Endothelial cell of umbilical vein (primary cell): Measurements from ENCODE around the gene NCKAP5. TPM values are rescaled to one million over a fixed set of nuclear protein-coding genes. Genes with fewer than 3 reads are reported as not detected.

Experiments
- BruUV-seq: library from RNA; stranded (reverse); fragments of 400-500 nt; replicated peaks from 2 replicates; lab custom pipeline; 2021; lab: Mats Ljungman, UMichigan
- CTCF ChIA-PET: fragments of 300-600, 350-600 bp; sonication (Branson Sonifier 250); formaldehyde crosslinking; loops from one replicate; lab custom pipeline; 2021; ENCODE audit warnings: antibody characterized with exemption, inconsistent platforms; lab: Charles Lee
- POLR2A ChIA-PET: fragments of 300-600, 350-600 bp; sonication (Branson Sonifier 250); formaldehyde crosslinking; loops from one replicate; lab custom pipeline; 2021; ENCODE audit warnings: antibody characterized with exemption, inconsistent platforms; lab: Charles Lee
- DNase-seq: peaks from one replicate; pipeline ENCODE4 v3.0.0-alpha.2; 2011; ENCODE audit warnings: low read depth, low spot score
- FAIRE-seq: peaks from 2 replicates; lab custom pipeline; 2011; peaks lifted over from hg19 to GRCh38; lab: Jason Lieb, UNC
- H2AFZ ChIP-seq: 2 replicates; pipeline ENCODE4 v1.6.0; 2012; ENCODE audit warnings: low read depth, low read length, control low read depth, inconsistent platforms
- H3K27ac ChIP-seq: 2 replicates; pipeline ENCODE4 v1.5.1; 2011; ENCODE audit warnings: low read depth, mild to moderate bottlenecking, control low read depth, low read length, moderate library complexity; ENCODE audit not compliant: insufficient read depth
- H3K27me3 ChIP-seq, 2 experiments: 2 replicates each; pipeline versions ENCODE4 v1.6.0 to v1.6.1; 2011; ENCODE audit warnings: low read length in 2 of 2, mixed read lengths in 1 of 2; ENCODE audit not compliant: control insufficient read depth in 2 of 2, insufficient read depth in 2 of 2
- H3K36me3 ChIP-seq, 2 experiments: 2 replicates in 1 of 2; 3 replicates in 1 of 2; pipeline ENCODE4 v1.5.1; 2011; ENCODE audit warnings: low read length in 2 of 2, mild to moderate bottlenecking in 1 of 2, moderate library complexity in 1 of 2; ENCODE audit not compliant: control insufficient read depth in 2 of 2, insufficient read depth in 2 of 2; ENCODE audit errors: extremely low read depth in 1 of 2
- H3K4me1 ChIP-seq: 3 replicates; pipeline ENCODE4 v1.5.1; 2011; ENCODE audit warnings: mild to moderate bottlenecking, low read length; ENCODE audit not compliant: control insufficient read depth, insufficient read depth; ENCODE audit errors: extremely low read depth
- H3K4me2 ChIP-seq: 2 replicates; pipeline ENCODE4 v1.6.1; 2011; ENCODE audit warnings: low read length, control low read depth, mixed read lengths; ENCODE audit not compliant: insufficient read depth
- H3K4me3 ChIP-seq, 3 experiments: fragments of 200-600 bp in 1 of 3; sonication (generic), shearing (Covaris generic) in 1 of 3; replicated peaks in 1 of 3; 2 replicates each; pipeline ENCODE4 v1.5.1; 2011 to 2016; ENCODE audit warnings: control low read depth in 3 of 3, low read length in 3 of 3, mild to moderate bottlenecking in 2 of 3, inconsistent platforms in 1 of 3, low read depth in 1 of 3, moderate library complexity in 1 of 3; ENCODE audit not compliant: insufficient read depth in 1 of 3
- H3K79me2 ChIP-seq: 2 replicates; pipeline ENCODE4 v1.6.0; 2012; ENCODE audit warnings: low read length, inconsistent platforms; ENCODE audit not compliant: control insufficient read depth, insufficient read depth
- H3K9ac ChIP-seq: replicated peaks from 2 replicates; pipeline ENCODE3; 2011; ENCODE audit warnings: low read length, control low read depth; ENCODE audit not compliant: insufficient read depth; ENCODE audit errors: extremely low read depth
- H3K9me1 ChIP-seq: replicated peaks from 3 replicates; pipeline ENCODE4 v1.6.0; 2011; ENCODE audit warnings: mild to moderate bottlenecking, low read length; ENCODE audit not compliant: control insufficient read depth, insufficient read depth; ENCODE audit errors: extremely low read depth
- H3K9me3 ChIP-seq: replicated peaks from 2 replicates; pipeline ENCODE4 v1.5.1; 2012; ENCODE audit warnings: low read length, inconsistent platforms; ENCODE audit not compliant: control insufficient read depth, insufficient read depth
- H4K20me1 ChIP-seq: replicated peaks from 2 replicates; pipeline ENCODE3; 2011; ENCODE audit warnings: mild to moderate bottlenecking, low read length; ENCODE audit not compliant: control insufficient read depth, insufficient read depth; ENCODE audit errors: extremely low read depth
- EZH2 ChIP-seq: IDR thresholded peaks from 2 replicates; pipeline ENCODE4 v1.6.1; 2012; ENCODE audit warnings: borderline replicate concordance, low read depth, mild to moderate bottlenecking, moderate library complexity, low read length, inconsistent platforms; ENCODE audit not compliant: severe bottlenecking
- FOS ChIP-seq: IDR thresholded peaks from 2 replicates; pipeline ENCODE4 v1.6.1; 2011; ENCODE audit warnings: mild to moderate bottlenecking, low read length, moderate library complexity, borderline replicate concordance; ENCODE audit not compliant: insufficient read depth
- GATA2 ChIP-seq: IDR thresholded peaks from 2 replicates; pipeline ENCODE4 v1.7.0; 2011; ENCODE audit warnings: low read depth, mild to moderate bottlenecking, moderate library complexity, mixed read lengths, low read length; ENCODE audit not compliant: insufficient read length, insufficient read depth
- JUN ChIP-seq: IDR thresholded peaks from 2 replicates; pipeline ENCODE4 v1.6.1; 2011; ENCODE audit warnings: borderline replicate concordance, low read depth; ENCODE audit not compliant: insufficient read length, insufficient read depth
- MYC ChIP-seq: IDR thresholded peaks from one replicate; pipeline ENCODE4 v1.6.1; 2011; ENCODE audit warnings: mild to moderate bottlenecking, low read depth, low read length
- POLR2A ChIP-seq: IDR thresholded peaks from 2 replicates; pipeline ENCODE4 v1.6.1; 2012; ENCODE audit warnings: low read depth, mild to moderate bottlenecking, control low read depth, low read length
- dilution Hi-C: fragments of 300-500 bp; cut with MboI; formaldehyde crosslinking; loops from one replicate; pipeline ENCODE4 v1.15.0; 2019; ENCODE audit warnings: low sequenced_read_pairs; ENCODE audit not compliant: extremely low pct_ligation_motif_present
- intact Hi-C: fragments of 100-400 bp; cut with micrococcal nuclease; formaldehyde crosslinking; loops from one replicate; pipeline ENCODE4 v1.10.0; 2022
- polyA plus RNA-seq, 4 experiments: library from polyadenylated mRNA; depleted of rRNA in 3 of 4; stranded (reverse) in 3 of 4; unstranded in 1 of 4; fragments of >200 nt; gene quantifications; 2 replicates each; pipeline versions ENCODE4 v1.2.1 to v1.2.3, GENCODE V29; 2011 to 2012; ENCODE audit warnings: missing spikeins in 1 of 4
- total RNA-seq: library from RNA; stranded (reverse); gene quantifications from 2 replicates; pipeline ENCODE4 v1.2.3, GENCODE V29; 2021
- TF ChIP-seq, protein P1 (sequence below): IDR thresholded peaks from 2 replicates; pipeline ENCODE4 v1.6.1; 2011; ENCODE audit not compliant: insufficient read depth, insufficient read length
- TF ChIP-seq, protein P2 (sequence below), 2 donors: IDR thresholded peaks; 1 replicate in 1 of 2; 2 replicates in 1 of 2; pipeline ENCODE4 v1.5.1; 2011; ENCODE audit warnings: low read length in 2 of 2, mild to moderate bottlenecking in 2 of 2, moderate library complexity in 2 of 2, control low read depth in 1 of 2, inconsistent platforms in 1 of 2, low read depth in 1 of 2; ENCODE audit not compliant: insufficient read depth in 1 of 2; ENCODE audit errors: extremely low read depth in 1 of 2

Gene NCKAP5
- total and polyA plus RNA-seq, 2 donors (not counting 3 experiments of a cell fraction or from before 2014, with no cell fraction given) = 0.47 to 3.3 TPM

DNA sequence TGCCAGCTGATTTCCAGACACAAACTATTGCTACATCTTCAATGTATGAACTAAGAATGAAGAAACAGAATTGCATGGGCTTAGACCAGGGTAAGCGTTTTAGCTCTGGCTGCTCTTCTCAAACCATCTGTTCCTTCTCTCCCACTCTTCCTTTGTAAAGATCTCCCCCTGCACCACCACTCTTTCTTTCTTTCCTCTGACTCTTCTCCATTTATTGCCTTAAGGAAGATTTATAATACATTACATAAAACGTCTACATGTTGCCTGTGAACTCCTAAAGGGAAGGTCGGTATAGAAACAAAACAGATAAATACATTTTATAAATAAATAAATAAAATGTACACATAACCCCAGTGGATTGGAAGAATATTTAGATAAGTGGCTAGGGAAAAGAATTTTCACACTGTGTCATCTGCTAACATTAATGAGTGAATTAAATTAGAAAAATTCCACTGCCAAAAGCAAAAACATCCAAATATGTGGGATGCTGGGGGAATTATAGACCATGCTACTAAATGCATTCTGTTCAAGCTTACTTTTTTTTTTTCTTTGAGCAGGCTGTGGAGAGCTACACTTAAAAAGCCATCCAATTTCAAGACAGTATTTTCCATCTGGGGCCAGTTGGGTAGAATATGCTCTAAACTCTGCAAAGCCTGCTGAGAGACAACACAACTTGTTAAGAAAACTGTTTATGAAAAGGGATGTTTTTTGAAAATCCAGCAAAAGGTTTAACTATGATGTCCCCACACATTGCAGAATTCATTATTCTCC lies 41.5 kb downstream of the NCKAP5 start:
- Histone ChIP-seq H3K9me3 (no peaks in the 10 kb centered on the region), H3K79me2 (no peaks in the 10 kb centered on the region), H3K4me1 (no peaks in the 10 kb centered on the region), H3K36me3 (no peaks in the 10 kb centered on the region), H3K4me2 (no peak overlapping the region), H2AFZ (no peak overlapping the region), H3K4me3 (no peak overlapping the region), H3K27ac (no peak overlapping the region), H3K9me1 (no peaks in the 10 kb centered on the region), H3K27me3 (no peaks in the 10 kb centered on the region), H4K20me1 (no peaks in the 10 kb centered on the region), H3K9ac (no peak overlapping the region)
- TF ChIP-seq FOS (no peak), JUN (no peak), POLR2A (no peak), GATA2 (no peak), EZH2 (no peak), MYC (no peak)
- TF ChIP-seq, protein P1, sequence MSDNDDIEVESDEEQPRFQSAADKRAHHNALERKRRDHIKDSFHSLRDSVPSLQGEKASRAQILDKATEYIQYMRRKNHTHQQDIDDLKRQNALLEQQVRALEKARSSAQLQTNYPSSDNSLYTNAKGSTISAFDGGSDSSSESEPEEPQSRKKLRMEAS = no peak
- TF ChIP-seq, protein P2, sequence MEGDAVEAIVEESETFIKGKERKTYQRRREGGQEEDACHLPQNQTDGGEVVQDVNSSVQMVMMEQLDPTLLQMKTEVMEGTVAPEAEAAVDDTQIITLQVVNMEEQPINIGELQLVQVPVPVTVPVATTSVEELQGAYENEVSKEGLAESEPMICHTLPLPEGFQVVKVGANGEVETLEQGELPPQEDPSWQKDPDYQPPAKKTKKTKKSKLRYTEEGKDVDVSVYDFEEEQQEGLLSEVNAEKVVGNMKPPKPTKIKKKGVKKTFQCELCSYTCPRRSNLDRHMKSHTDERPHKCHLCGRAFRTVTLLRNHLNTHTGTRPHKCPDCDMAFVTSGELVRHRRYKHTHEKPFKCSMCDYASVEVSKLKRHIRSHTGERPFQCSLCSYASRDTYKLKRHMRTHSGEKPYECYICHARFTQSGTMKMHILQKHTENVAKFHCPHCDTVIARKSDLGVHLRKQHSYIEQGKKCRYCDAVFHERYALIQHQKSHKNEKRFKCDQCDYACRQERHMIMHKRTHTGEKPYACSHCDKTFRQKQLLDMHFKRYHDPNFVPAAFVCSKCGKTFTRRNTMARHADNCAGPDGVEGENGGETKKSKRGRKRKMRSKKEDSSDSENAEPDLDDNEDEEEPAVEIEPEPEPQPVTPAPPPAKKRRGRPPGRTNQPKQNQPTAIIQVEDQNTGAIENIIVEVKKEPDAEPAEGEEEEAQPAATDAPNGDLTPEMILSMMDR (IDR thresholded peaks at IDR 0.05; ENCODE audit: extremely low read depth in 1 of 2, insufficient read depth in 1 of 2, low read depth in 1 of 2, low read length in 2 of 2) = no peak
- POLR2A ChIA-PET = no interaction called here
- intact Hi-C loops (no loop called here), dilution Hi-C loops (no loop called here)
- no peak for FAIRE-seq
- BruUV-seq = no TSS peak
- CTCF ChIA-PET = no interaction called here
- no peak for DNase-seq
